Activated gamma-delta T cell (primary cell): ENCODE data around the gene RNF25.

Source experiments
- DNase-seq: peaks from one replicate; lab custom pipeline; 2025; lab: John Stamatoyannopoulos, UW

RNF25 gene

GRCh38 chr2:218680061-218680460 is 8.3 kb upstream of the RNF25 start:
- no peak for DNase-seq

GRCh38 chr2:218679119-218679518 is 7.3 kb upstream of the RNF25 start:
- no peak for DNase-seq

GRCh38 chr2:218671097-218671653 is 627 bp downstream of the RNF25 start:
- DNase-seq, result no peak

- DNase-seq, result no peak
Measured at GRCh38 chr2:218664653-218665052, 7.1 kb downstream of the RNF25 start.

GRCh38 chr2:218663901-218664300 is 7.9 kb downstream of the RNF25 start:
- no peak for DNase-seq

GRCh38 chr2:218662827-218663226 is 9.0 kb downstream of the RNF25 start:
- no peak for DNase-seq

GRCh38 chr2:218662377-218662776 is 9.4 kb downstream of the RNF25 start:
- DNase-seq, result no peak

GRCh38 chr2:218659988-218660358 is 11.8 kb downstream of the RNF25 start:
- DNase-seq, result no peak

- DNase-seq, result peak; percentile 67
Measured at GRCh38 chr2:218659258-218659987, 12.4 kb downstream of the RNF25 start, which contains the start of the genes BCS1L and ZNF142. Gene BCS1L (plus strand): TSS chr2:218659683. CDS start chr2:218660988, 1,305 bp downstream. Gene ZNF142 (minus strand): TSS chr2:218659623. CDS start chr2:218656429, 3,194 bp downstream.

GRCh38 chr2:218658671-218659257 is 13.0 kb downstream of the RNF25 start:
- DNase-seq, result no peak

GRCh38 chr2:218655751-218656150 is 16.1 kb downstream of the RNF25 start:
- no peak for DNase-seq

- DNase-seq, result no peak
Measured at GRCh38 chr2:218648787-218649100, 23.1 kb downstream of the RNF25 start.

- DNase-seq, result no peak
Measured at GRCh38 chr2:218648088-218648786, 23.6 kb downstream of the RNF25 start.

- no peak for DNase-seq
Measured at GRCh38 chr2:218645126-218645525, 26.7 kb downstream of the RNF25 start.

GRCh38 chr2:218644721-218645120 is 27.1 kb downstream of the RNF25 start:
- DNase-seq, result no peak

- no peak for DNase-seq
Measured at GRCh38 chr2:218643751-218644310, 28.0 kb downstream of the RNF25 start.

GRCh38 chr2:218642786-218643185 is 29.0 kb downstream of the RNF25 start:
- no peak for DNase-seq

GRCh38 chr2:218642121-218642656 is 29.6 kb downstream of the RNF25 start:
- no peak for DNase-seq

- DNase-seq, result no peak
Measured at GRCh38 chr2:218638372-218638771, 33.4 kb downstream of the RNF25 start.

- DNase-seq, result no peak
Measured at GRCh38 chr2:218635719-218636118, 36.1 kb downstream of the RNF25 start.

- DNase-seq, result no peak
Measured at GRCh38 chr2:218631837-218632236, 40.0 kb downstream of the RNF25 start.

GRCh38 chr2:218627939-218628338 is 43.9 kb downstream of the RNF25 start:
- no peak for DNase-seq
